ENCODE data around the gene GPATCH1. TPM values are rescaled to one million over a fixed set of nuclear protein-coding genes. Genes with fewer than 3 reads are reported as not detected.

Gene GPATCH1
- total and polyA plus RNA-seq, 4 experiments from 2014 or later, result 3.3 to 16.7 (median 10.8) TPM

GRCh38 chr19:33176670-33177416, 95.9 kb downstream of the GPATCH1 start:
- Mint-ChIP-seq H3K27me3 (peaks cover 0 to 4% of the 10 kb centered on the region in 2 donors), H3K4me1 (peaks cover 23 to 60% (median 42%) of the 10 kb centered on the region in 4 donors)
- CTCF ChIA-PET (ENCODE audit: partially characterized antibody), result interaction anchor here (0.6 to 4.8 kb wide), 18 partner anchors 9 to 570 kb away, joined by 3 to 43 read pairs (median 6); partner anchors contain the start of gene CEBPG

DNA sequence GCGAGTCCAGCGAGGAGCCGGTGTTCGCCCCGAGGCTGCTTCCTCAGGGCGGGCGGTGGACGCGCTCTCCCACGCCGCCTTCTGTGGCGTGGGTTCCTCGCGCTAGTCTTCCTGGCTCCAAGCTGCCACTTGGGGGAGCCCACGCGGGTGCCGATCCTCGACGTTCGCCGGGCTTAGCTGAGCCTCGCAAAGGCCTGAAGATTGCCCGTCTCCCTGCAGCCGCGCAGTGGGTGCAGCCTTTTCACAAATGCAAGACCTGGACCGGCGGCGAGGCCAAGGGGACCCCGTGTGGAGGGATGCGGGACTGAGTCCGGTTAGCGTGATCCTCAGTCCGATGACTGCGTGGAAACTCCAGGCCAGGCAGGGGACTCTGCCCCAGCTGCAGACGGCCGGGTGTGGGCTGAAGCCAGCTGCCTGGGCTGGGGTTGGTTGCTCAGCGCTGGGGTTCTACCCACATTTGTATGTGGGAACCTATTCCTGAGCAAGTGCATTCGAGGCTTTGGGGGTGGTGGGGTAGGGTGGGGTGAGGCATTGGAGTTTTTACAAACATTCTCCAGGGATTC, 96.5 kb downstream of the GPATCH1 start:
- Histone ChIP-seq H3K27ac (ENCODE audit: low read depth, low read length) (peak overlapping the region; percentile 88), H3K4me1 (ENCODE audit: insufficient read depth, low read length) (peaks cover 37% of the 10 kb centered on the region), H3K9me3 (ENCODE audit: control insufficient read depth in 1 of 2, low read length in 2 of 2) (no peaks in the 10 kb centered on the region), H3K36me3 (ENCODE audit: insufficient read depth, low read length) (no peaks in the 10 kb centered on the region), H3K27me3 (ENCODE audit: insufficient read depth, low read length) (no peaks in the 10 kb centered on the region), H3K4me3 (ENCODE audit: low read length in 2 of 2) (peak overlapping the region; percentile 71 to 76)
- peaks cover 0 to 7% (median under 1%) of the 10 kb centered on the region in 8 donors for H3K9me3 Mint-ChIP-seq
- H3K4me1 Mint-ChIP-seq, result peaks cover 21 to 53% (median 37%) of the 10 kb centered on the region in 4 donors
- peak overlapping the region; percentile 97 to 100 (median 99) for H3K27ac Mint-ChIP-seq
- H3K4me3 Mint-ChIP-seq, result peak overlapping the region; percentile 95 to 99 (median 98)
- H3K36me3 Mint-ChIP-seq, result peaks cover 0 to 14% of the 10 kb centered on the region in 2 donors
- DNase-seq, result peak in 4 of 5 donors; percentile 85 to 86 (median 85)
- H3K27me3 Mint-ChIP-seq, result peaks cover 0 to 4% of the 10 kb centered on the region in 2 donors
- intact Hi-C loops (cut with micrococcal nuclease), result loop anchor here (1.0 to 5.0 kb wide), 10 partner anchors 17 to 1077 kb away; partner anchors contain the start of genes ANKRD27, CEBPG, FAAP24 and GARRE1
- ChIA-PET POLR2A (ENCODE audit: partially characterized antibody) (interaction anchor here (0.8 to 5.2 kb wide), 17 partner anchors 8 to 832 kb away, joined by 3 to 160 read pairs (median 6); partner anchors contain the start of genes CEBPG, CEP89, FAAP24 and GPATCH1), CTCF (ENCODE audit: partially characterized antibody) (interaction anchor here (0.7 to 4.8 kb wide), 18 partner anchors 8 to 229 kb away, joined by 3 to 43 read pairs (median 6); partner anchors contain the start of gene CEBPG)

More at GRCh38 chr19:33176670-33177416, 95.9 kb downstream of the GPATCH1 start:
- H3K9me3 ChIP-seq (ENCODE audit: control insufficient read depth in 1 of 2, low read length in 2 of 2), result no peaks in the 10 kb centered on the region
- H3K27ac ChIP-seq (ENCODE audit: low read depth, low read length), result peak overlapping the region; percentile 88
- H3K4me3 ChIP-seq (ENCODE audit: low read length in 2 of 2), result peak overlapping the region; percentile 71 to 76
- POLR2A ChIA-PET (ENCODE audit: partially characterized antibody), result interaction anchor here (0.8 to 5.2 kb wide), 21 partner anchors 9 to 832 kb away, joined by 3 to 160 read pairs (median 5); partner anchors contain the start of genes CEBPG, CEP89, FAAP24 and GPATCH1
- peak overlapping the region; percentile 95 to 99 (median 98) for H3K4me3 Mint-ChIP-seq
- peaks cover 0 to 14% of the 10 kb centered on the region in 2 donors for H3K36me3 Mint-ChIP-seq
- no peaks in the 10 kb centered on the region for H3K36me3 ChIP-seq (ENCODE audit: insufficient read depth, low read length)
- H3K4me1 ChIP-seq (ENCODE audit: insufficient read depth, low read length), result peaks cover 41% of the 10 kb centered on the region
- H3K27ac Mint-ChIP-seq, result peak overlapping the region; percentile 97 to 100 (median 99)
- peaks cover 0 to 7% (median under 1%) of the 10 kb centered on the region in 8 donors for H3K9me3 Mint-ChIP-seq
- intact Hi-C loops (cut with micrococcal nuclease), result loop anchor here (1.0 to 5.0 kb wide), 10 partner anchors 17 to 1078 kb away; partner anchors contain the start of genes ANKRD27, CEBPG, FAAP24 and GARRE1
- no peaks in the 10 kb centered on the region for H3K27me3 ChIP-seq (ENCODE audit: insufficient read depth, low read length)
- peak; percentile 95 to 99 (median 98) for DNase-seq

Other genes starting within 250 kb of the GPATCH1 start
- gene SLC7A9, start 211.4 kb upstream of the GPATCH1 start, total RNA-seq, result 1 to 10 TPM in 1 of 2 experiments, under 1 TPM in 1; 0.86 to 1.5 TPM
- gene SLC7A9, start 211.4 kb upstream of the GPATCH1 start, polyA plus RNA-seq, result not detected
- gene CEP89, start 109.2 kb upstream of the GPATCH1 start, total RNA-seq, result 10 to 100 TPM; 20.2 to 20.6 TPM
- 10 to 100 TPM in 1 of 2 donors, 1 to 10 TPM in 1; 4.9 to 15.5 TPM for gene CEP89, start 109.2 kb upstream of the GPATCH1 start, polyA plus RNA-seq
- gene FAAP24, start 108.9 kb upstream of the GPATCH1 start, total RNA-seq, result 1 to 10 TPM; 1.3 to 1.8 TPM
- 1 to 10 TPM in 1 of 2 donors, under 1 TPM in 1; 0.78 to 2.3 TPM for gene FAAP24, start 108.9 kb upstream of the GPATCH1 start, polyA plus RNA-seq
- gene RHPN2, start 16.3 kb upstream of the GPATCH1 start, total RNA-seq, result under 1 TPM; 0.14 to 0.20 TPM
- under 1 TPM in 1 of 2 donors, not detected in 1; 0.22 TPM for gene RHPN2, start 16.3 kb upstream of the GPATCH1 start, polyA plus RNA-seq
- under 1 TPM; 0.58 TPM for gene WDR88, start 50.9 kb downstream of the GPATCH1 start, total RNA-seq
- under 1 TPM; 0.11 to 0.28 TPM for gene WDR88, start 50.9 kb downstream of the GPATCH1 start, polyA plus RNA-seq
- gene LRP3, start 113.1 kb downstream of the GPATCH1 start, total RNA-seq, result under 1 TPM in 1 of 2 experiments, not detected in 1; 0.32 TPM
- gene LRP3, start 113.1 kb downstream of the GPATCH1 start, polyA plus RNA-seq, result not detected
- gene SLC7A10, start 144.7 kb downstream of the GPATCH1 start, total RNA-seq, result not detected
- gene SLC7A10, start 144.7 kb downstream of the GPATCH1 start, polyA plus RNA-seq, result not detected
- 1 to 10 TPM; 2.3 to 2.4 TPM for gene CEBPA, start 221.4 kb downstream of the GPATCH1 start, total RNA-seq
- gene CEBPA, start 221.4 kb downstream of the GPATCH1 start, polyA plus RNA-seq, result under 1 TPM; 0.20 to 0.94 TPM